OCI-LY1 (cell line): ENCODE results near the gene NAT14.

ENCODE experiments used
- H2AFZ ChIP-seq: fragments of 200-600 bp; sonication (generic), shearing (Covaris generic); 2 replicates; pipeline ENCODE4 v1.6.0; 2014; ENCODE audit warnings: antibody characterized with exemption, mild to moderate bottlenecking, low read length
- H3F3A ChIP-seq: fragments of 200-600 bp; sonication (generic), shearing (Covaris generic); 2 replicates; pipeline ENCODE4 v1.6.0; 2014; ENCODE audit warnings: mild to moderate bottlenecking, antibody characterized with exemption, low read length, moderate library complexity; ENCODE audit not compliant: insufficient read depth
- H3K27ac ChIP-seq: fragments of 200-600 bp; sonication (generic); 2 replicates; pipeline ENCODE4 v1.5.1; 2014; ENCODE audit warnings: low read length, mixed run types, mild to moderate bottlenecking, low read depth; ENCODE audit not compliant: poor library complexity, severe bottlenecking
- H3K27me3 ChIP-seq: fragments of 200-600 bp; sonication (generic); 2 replicates; pipeline ENCODE4 v1.6.0; 2014; ENCODE audit warnings: antibody characterized with exemption, mild to moderate bottlenecking, low read length, moderate library complexity; ENCODE audit not compliant: insufficient read depth
- H3K36me3 ChIP-seq: fragments of 200-600 bp; sonication (generic); 2 replicates; pipeline ENCODE4 v1.6.1; 2014; ENCODE audit warnings: mild to moderate bottlenecking, antibody characterized with exemption, low read length, moderate library complexity, mixed read lengths; ENCODE audit not compliant: insufficient read depth
- H3K4me1 ChIP-seq: fragments of 200-600 bp; sonication (generic); 2 replicates; pipeline ENCODE4 v1.5.1; 2014; ENCODE audit warnings: mild to moderate bottlenecking, low read length, moderate library complexity; ENCODE audit not compliant: insufficient read depth, severe bottlenecking
- H3K4me2 ChIP-seq: fragments of 200-600 bp; sonication (generic), shearing (Covaris generic); 2 replicates; pipeline ENCODE4 v1.6.1; 2014; ENCODE audit warnings: low read length
- H3K4me3 ChIP-seq: fragments of 200-600 bp; sonication (generic); 2 replicates; pipeline ENCODE4 v1.5.1; 2014; ENCODE audit warnings: low read length, low read depth, mild to moderate bottlenecking, mixed read lengths; ENCODE audit not compliant: poor library complexity, severe bottlenecking
- H3K79me2 ChIP-seq: fragments of 200-600 bp; shearing (Covaris generic); 2 replicates; pipeline ENCODE4 v1.6.1; 2016; ENCODE audit warnings: mixed run types, low read length, mixed read lengths; ENCODE audit not compliant: insufficient read depth
- H3K9ac ChIP-seq: fragments of 200-600 bp; sonication (generic), shearing (Covaris generic); 2 replicates; pipeline ENCODE4 v1.6.1; 2014; ENCODE audit warnings: mild to moderate bottlenecking, low read length, mixed read lengths
- H3K9me2 ChIP-seq: fragments of 200-600 bp; sonication (generic), shearing (Covaris generic); 2 replicates; pipeline ENCODE4 v1.6.1; 2014; ENCODE audit warnings: low read depth, mild to moderate bottlenecking, low read length, mixed read lengths
- H3K9me3 ChIP-seq: fragments of 200-600 bp; shearing (Covaris generic); 2 replicates; pipeline ENCODE4 v1.6.1; 2014; ENCODE audit warnings: low read length, mixed read lengths
- H4K20me1 ChIP-seq: fragments of 200-600 bp; sonication (generic), shearing (Covaris generic); 2 replicates; pipeline ENCODE4 v1.6.0; 2016; ENCODE audit warnings: mild to moderate bottlenecking, low read length; ENCODE audit not compliant: insufficient read depth
- EZH2 ChIP-seq: fragments of 200-600 bp; sonication (generic), shearing (Covaris generic); IDR thresholded peaks from 2 replicates; pipeline ENCODE4 v1.8.0; 2017; ENCODE audit warnings: borderline replicate concordance, mixed run types, mild to moderate bottlenecking, antibody characterized with exemption, low read length, moderate library complexity, mixed read lengths
- TF ChIP-seq, protein P1 (sequence below): fragments of 200-600 bp; sonication (generic), shearing (Covaris generic); IDR thresholded peaks from 2 replicates; pipeline ENCODE4 v1.5.1; 2017; ENCODE audit warnings: mild to moderate bottlenecking, antibody characterized with exemption, low read length, moderate library complexity, mixed read lengths

The NAT14 gene

DNA sequence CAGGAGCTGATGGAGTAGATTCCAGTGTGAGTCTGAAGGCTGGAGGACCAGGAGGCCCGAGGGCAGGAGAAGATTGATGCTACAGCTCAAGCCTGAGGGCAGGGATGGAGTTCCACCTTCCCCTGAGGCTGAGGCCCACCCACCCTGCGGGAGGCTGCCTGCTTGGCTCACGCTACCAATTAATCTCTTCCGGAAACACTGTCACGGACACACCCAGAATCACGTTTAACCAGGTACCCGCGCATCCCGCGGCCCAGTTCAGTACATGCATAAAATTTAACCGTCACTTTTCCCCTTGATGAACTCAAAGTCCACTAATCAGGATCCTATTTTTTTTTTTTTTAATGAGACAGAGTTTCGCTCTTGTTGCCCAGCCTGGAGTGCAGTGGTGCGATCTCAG, 13.7 kb upstream of the NAT14 start:
- no peak for TF ChIP-seq EZH2
- TF ChIP-seq, protein P1, sequence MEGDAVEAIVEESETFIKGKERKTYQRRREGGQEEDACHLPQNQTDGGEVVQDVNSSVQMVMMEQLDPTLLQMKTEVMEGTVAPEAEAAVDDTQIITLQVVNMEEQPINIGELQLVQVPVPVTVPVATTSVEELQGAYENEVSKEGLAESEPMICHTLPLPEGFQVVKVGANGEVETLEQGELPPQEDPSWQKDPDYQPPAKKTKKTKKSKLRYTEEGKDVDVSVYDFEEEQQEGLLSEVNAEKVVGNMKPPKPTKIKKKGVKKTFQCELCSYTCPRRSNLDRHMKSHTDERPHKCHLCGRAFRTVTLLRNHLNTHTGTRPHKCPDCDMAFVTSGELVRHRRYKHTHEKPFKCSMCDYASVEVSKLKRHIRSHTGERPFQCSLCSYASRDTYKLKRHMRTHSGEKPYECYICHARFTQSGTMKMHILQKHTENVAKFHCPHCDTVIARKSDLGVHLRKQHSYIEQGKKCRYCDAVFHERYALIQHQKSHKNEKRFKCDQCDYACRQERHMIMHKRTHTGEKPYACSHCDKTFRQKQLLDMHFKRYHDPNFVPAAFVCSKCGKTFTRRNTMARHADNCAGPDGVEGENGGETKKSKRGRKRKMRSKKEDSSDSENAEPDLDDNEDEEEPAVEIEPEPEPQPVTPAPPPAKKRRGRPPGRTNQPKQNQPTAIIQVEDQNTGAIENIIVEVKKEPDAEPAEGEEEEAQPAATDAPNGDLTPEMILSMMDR, result no peak
- Histone ChIP-seq H3K27ac (no peak overlapping the region), H3K4me3 (no peak overlapping the region), H3K9ac (no peak overlapping the region), H3K4me2 (no peak overlapping the region), H3K4me1 (peaks cover 7% of the 10 kb centered on the region), H3K79me2 (no peaks in the 10 kb centered on the region), H3K9me2 (no peaks in the 10 kb centered on the region), H3K9me3 (no peaks in the 10 kb centered on the region), H3F3A (no peaks in the 10 kb centered on the region), H4K20me1 (no peaks in the 10 kb centered on the region), H3K27me3 (no peaks in the 10 kb centered on the region), H3K36me3 (no peaks in the 10 kb centered on the region), H2AFZ (no peak overlapping the region)

- Histone ChIP-seq H3K4me3 (no peak overlapping the region), H3K4me1 (peaks cover 9% of the 10 kb centered on the region), H3K9ac (no peak overlapping the region), H3K27ac (no peak overlapping the region), H2AFZ (no peak overlapping the region), H3K36me3 (no peaks in the 10 kb centered on the region), H3K4me2 (no peak overlapping the region), H4K20me1 (no peaks in the 10 kb centered on the region), H3K9me3 (no peaks in the 10 kb centered on the region), H3K79me2 (no peaks in the 10 kb centered on the region), H3K27me3 (no peaks in the 10 kb centered on the region), H3K9me2 (no peaks in the 10 kb centered on the region), H3F3A (no peaks in the 10 kb centered on the region)
- TF ChIP-seq, protein P1, result no peak
- no peak for TF ChIP-seq EZH2
These were observed 12.5 kb upstream of the NAT14 start for GRCh38 chr19:55472463-55472862.

- H3K4me3 ChIP-seq, result no peak overlapping the region
- no peaks in the 10 kb centered on the region for H3K9me2 ChIP-seq
- no peak overlapping the region for H3K4me2 ChIP-seq
- H2AFZ ChIP-seq, result no peak overlapping the region
- no peaks in the 10 kb centered on the region for H3K9me3 ChIP-seq
- no peaks in the 10 kb centered on the region for H3K36me3 ChIP-seq
- H3F3A ChIP-seq, result no peaks in the 10 kb centered on the region
- H3K9ac ChIP-seq, result no peak overlapping the region
- peaks cover 17% of the 10 kb centered on the region for H3K4me1 ChIP-seq
- TF ChIP-seq EZH2, result no peak
- TF ChIP-seq, protein P1, result no peak
- no peaks in the 10 kb centered on the region for H3K79me2 ChIP-seq
- H4K20me1 ChIP-seq, result no peaks in the 10 kb centered on the region
- no peaks in the 10 kb centered on the region for H3K27me3 ChIP-seq
- H3K27ac ChIP-seq, result no peak overlapping the region
These were observed 11.6 kb upstream of the NAT14 start for GRCh38 chr19:55473225-55474012.
